Glutamatergic neuron (in vitro differentiated cells): ENCODE results near the gene PRKCE. TPM values are rescaled to one million over a fixed set of nuclear protein-coding genes. Genes with fewer than 3 reads are reported as not detected.
"Not testable (repeated sequence)": the region's sequence is repeated elsewhere in the genome, so short reads cannot be mapped to it uniquely, and the experiment has no call there.

ENCODE experiments used
- DNase-seq: peaks from one replicate; pipeline ENCODE4 v3.0.0; 2022
- H3K27ac Mint-ChIP-seq: one replicate; pipeline ENCODE4 v1.8.0; 2020; ENCODE audit warnings: mild to moderate bottlenecking, mixed read lengths, inconsistent platforms; ENCODE audit not compliant: unreplicated experiment
- H3K27me3 Mint-ChIP-seq: one replicate; pipeline ENCODE4 v1.8.0; 2020; ENCODE audit warnings: mild to moderate bottlenecking, moderate library complexity, mixed read lengths, inconsistent platforms; ENCODE audit not compliant: unreplicated experiment
- H3K36me3 Mint-ChIP-seq: one replicate; pipeline ENCODE4 v1.8.0; 2020; ENCODE audit warnings: mild to moderate bottlenecking, mixed read lengths, inconsistent platforms; ENCODE audit not compliant: unreplicated experiment
- H3K4me1 Mint-ChIP-seq: one replicate; pipeline ENCODE4 v1.8.0; 2020; ENCODE audit warnings: mild to moderate bottlenecking, low read depth, mixed read lengths, inconsistent platforms; ENCODE audit not compliant: unreplicated experiment
- H3K4me3 Mint-ChIP-seq: one replicate; pipeline ENCODE4 v1.8.0; 2020; ENCODE audit warnings: mild to moderate bottlenecking, mixed read lengths, inconsistent platforms; ENCODE audit not compliant: unreplicated experiment
- H3K9me3 Mint-ChIP-seq: one replicate; pipeline ENCODE4 v1.8.0; 2020; ENCODE audit warnings: mild to moderate bottlenecking, moderate library complexity, mixed read lengths, inconsistent platforms; ENCODE audit not compliant: unreplicated experiment
- CTCF ChIP-seq: fragments of 200-600 bp; sonication (generic); IDR thresholded peaks from one replicate; pipeline ENCODE4 v1.5.0; 2021; ENCODE audit not compliant: partially characterized antibody, unreplicated experiment
- total RNA-seq: library from RNA; stranded (reverse); fragmentation: NEBNext Ultra II Directional; extraction: Animal tissue kit (Norgen Biotek cat#: 25700); gene quantifications from one replicate; pipeline ENCODE4 v1.2.1, GENCODE V29; 2021; ENCODE audit not compliant: unreplicated experiment

The PRKCE gene
- total RNA-seq, 1 donor from 2014 or later, result 74.8 TPM

- H3K36me3 Mint-ChIP-seq, result peaks cover 13% of the 10 kb centered on the region
- no peak overlapping the region for H3K4me3 Mint-ChIP-seq
- no peak overlapping the region for H3K27ac Mint-ChIP-seq
- no peak for TF ChIP-seq CTCF
- H3K9me3 Mint-ChIP-seq, result no peaks in the 10 kb centered on the region
- DNase-seq, result no peak
- H3K4me1 Mint-ChIP-seq, result no peaks in the 10 kb centered on the region
- H3K27me3 Mint-ChIP-seq, result no peaks in the 10 kb centered on the region
Measured at GRCh38 chr2:46211461-46211860, 560.0 kb downstream of the PRKCE start.

- Mint-ChIP-seq H3K36me3 (peaks cover 17% of the 10 kb centered on the region), H3K4me3 (no peak overlapping the region), H3K4me1 (no peaks in the 10 kb centered on the region), H3K27ac (no peak overlapping the region), H3K27me3 (peaks cover 2% of the 10 kb centered on the region), H3K9me3 (peaks cover 3% of the 10 kb centered on the region)
- no peak for TF ChIP-seq CTCF
- DNase-seq, result no peak
Measured at GRCh38 chr2:46213906-46214305, 562.4 kb downstream of the PRKCE start.

DNA sequence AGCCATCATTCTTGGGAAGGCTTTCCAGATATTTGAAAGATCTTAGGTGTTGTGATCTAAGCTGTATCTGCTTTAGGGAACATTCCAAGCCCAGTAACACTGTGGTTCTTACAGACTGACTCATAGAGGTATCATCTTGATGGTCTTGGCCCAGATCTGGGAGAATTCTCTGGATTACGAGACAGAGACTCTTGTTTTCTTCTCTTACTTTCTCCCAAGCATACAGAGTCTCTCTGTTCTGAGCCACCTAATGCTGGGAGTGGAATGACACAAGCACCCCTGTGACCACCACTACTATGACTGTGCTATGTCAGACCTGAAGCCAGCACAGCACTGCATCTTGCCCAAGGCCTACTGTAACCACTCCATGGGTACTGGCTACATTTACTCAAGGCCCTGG is 564.7 kb downstream of the PRKCE start:
- Mint-ChIP-seq H3K36me3 (peaks cover 26% of the 10 kb centered on the region), H3K27ac (no peak overlapping the region), H3K9me3 (peaks cover 3% of the 10 kb centered on the region), H3K27me3 (peaks cover 3% of the 10 kb centered on the region), H3K4me1 (no peaks in the 10 kb centered on the region), H3K4me3 (no peak overlapping the region)
- no peak for DNase-seq
- TF ChIP-seq CTCF, result no peak

DNA sequence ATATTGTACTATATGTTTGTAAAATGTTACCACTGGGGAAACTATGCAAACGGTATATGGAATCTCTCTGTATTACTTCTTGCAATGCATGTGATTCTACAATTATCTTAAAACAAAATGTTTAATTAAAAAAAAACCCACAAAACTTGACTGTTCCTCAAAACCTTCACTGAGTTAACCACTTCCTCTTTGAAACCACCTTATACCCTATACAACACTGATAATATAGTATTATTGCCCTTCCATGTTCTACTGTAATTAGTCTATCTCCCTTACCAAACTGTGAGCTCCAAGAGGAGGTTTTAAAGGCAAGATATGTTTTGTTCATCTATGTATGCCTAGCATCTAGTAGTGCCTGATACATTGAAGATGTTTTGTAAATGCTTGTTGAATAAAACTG is 572.0 kb downstream of the PRKCE start:
- H3K9me3 Mint-ChIP-seq, H3K36me3 Mint-ChIP-seq, H3K4me3 Mint-ChIP-seq, DNase-seq, H3K27me3 Mint-ChIP-seq, H3K27ac Mint-ChIP-seq, H3K4me1 Mint-ChIP-seq: not testable (repeated sequence)

DNA sequence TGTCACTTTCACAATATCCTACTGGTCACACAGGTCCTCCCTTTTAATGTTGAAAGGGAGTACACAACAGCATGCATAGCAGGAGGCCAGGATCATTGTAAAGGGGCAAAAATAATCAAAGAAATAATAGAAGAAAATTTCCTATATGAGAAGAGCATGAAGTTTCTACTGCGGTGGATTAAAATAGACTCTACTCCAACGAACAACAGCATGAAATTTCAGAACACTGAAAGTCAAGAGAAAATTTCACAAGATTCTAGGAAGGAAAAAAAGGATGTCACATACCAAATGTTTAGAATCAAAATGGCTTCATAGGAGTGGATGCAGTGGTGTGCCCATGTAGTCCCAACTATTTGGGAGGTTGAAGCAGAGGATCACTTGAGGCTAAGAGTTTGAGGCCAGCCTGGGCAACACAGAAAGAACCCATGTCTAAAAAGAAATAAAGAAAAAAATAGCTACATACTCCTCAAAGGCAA is 573.7 kb downstream of the PRKCE start:
- no peak for TF ChIP-seq CTCF
- Mint-ChIP-seq H3K36me3 (no peaks in the 10 kb centered on the region), H3K9me3 (peaks cover 2% of the 10 kb centered on the region), H3K4me3 (no peak overlapping the region), H3K4me1 (no peaks in the 10 kb centered on the region), H3K27me3 (peaks cover 7% of the 10 kb centered on the region), H3K27ac (no peak overlapping the region)
- no peak for DNase-seq

- DNase-seq, result no peak
- no peak overlapping the region for H3K27ac Mint-ChIP-seq
- no peaks in the 10 kb centered on the region for H3K4me1 Mint-ChIP-seq
- no peak for TF ChIP-seq CTCF
- peaks cover 2% of the 10 kb centered on the region for H3K9me3 Mint-ChIP-seq
- no peak overlapping the region for H3K4me3 Mint-ChIP-seq
- H3K36me3 Mint-ChIP-seq, result no peaks in the 10 kb centered on the region
- peaks cover 7% of the 10 kb centered on the region for H3K27me3 Mint-ChIP-seq
Measured at GRCh38 chr2:46225730-46226129, 574.3 kb downstream of the PRKCE start.
